Posterior vena cava (tissue), 2 donors: ENCODE results near the gene CPXCR1. TPM values are rescaled to one million over a fixed set of nuclear protein-coding genes. Genes with fewer than 3 reads are reported as not detected.
"Not testable (repeated sequence)": the region's sequence is repeated elsewhere in the genome, so short reads cannot be mapped to it uniquely, and the experiment has no call there.

Experiments used
- DNase-seq: peaks from one replicate; pipeline ENCODE4 v3.0.0-alpha.2; 2020; ENCODE audit warnings: low spot score
- intact Hi-C, 2 donors: fragments of 100-400 bp; cut with DNase I; formaldehyde crosslinking; loops; one replicate each; pipeline versions ENCODE4 v1.14.1 to v1.14.2; 2022 to 2023
- long read RNA-seq, 2 donors: library from polyadenylated mRNA; unstranded; transcript quantifications; one replicate each; pipeline ENCODE4 v2.0.0, GENCODE V29; 2020 to 2021
- total RNA-seq, 2 donors: library from RNA; stranded (reverse); fragmentation: NEBNext Ultra II Directional; extraction: Animal tissue kit (Norgen Biotek cat#: 25700); gene quantifications; one replicate each; pipeline ENCODE4 v1.2.1, GENCODE V29; 2021
- donor health status: DM: yes; HTN: yes; CAD: no.
- donor health status: DM: yes; HTN: yes; CAD: no.

Gene CPXCR1
- total RNA-seq: not detected
- long read RNA-seq, donor 1: 0 reads
- long read RNA-seq, donor 2: 0 reads

- no peak for DNase-seq
- intact Hi-C loops: no loop called here
Measured at GRCh38 chrX:88746925-88747324, at the start of gene CPXCR1. CPXCR1 (plus strand) TSS chrX:88747225; CDS start chrX:88753415, 6,190 bp downstream.

- intact Hi-C loops: no loop called here
- no peak for DNase-seq
Measured at GRCh38 chrX:88735835-88736234, 11.2 kb upstream of the CPXCR1 start.

DNA sequence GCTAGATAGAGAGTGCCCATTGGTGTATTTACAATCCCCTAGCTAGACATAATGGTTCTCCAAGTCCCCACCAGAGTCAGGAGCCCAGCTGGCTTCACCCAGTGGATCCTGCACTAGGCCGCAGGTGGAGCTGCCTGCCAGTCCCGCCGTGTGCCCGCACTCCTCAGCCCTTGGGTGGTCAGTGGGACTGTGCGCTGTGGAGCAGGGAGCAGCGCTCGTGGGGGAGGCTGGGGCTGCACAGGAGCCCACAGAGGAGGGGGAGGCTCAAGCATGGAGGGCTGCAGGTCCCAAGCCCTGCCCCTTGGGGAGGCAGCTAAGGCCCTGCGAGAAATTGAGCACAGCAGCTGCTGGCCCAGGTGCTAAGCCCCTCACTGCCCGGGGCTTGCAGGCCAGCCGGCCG lies 810 bp upstream of the CPXCR1 start:
- DNase-seq, intact Hi-C loops: not testable (repeated sequence)

DNA sequence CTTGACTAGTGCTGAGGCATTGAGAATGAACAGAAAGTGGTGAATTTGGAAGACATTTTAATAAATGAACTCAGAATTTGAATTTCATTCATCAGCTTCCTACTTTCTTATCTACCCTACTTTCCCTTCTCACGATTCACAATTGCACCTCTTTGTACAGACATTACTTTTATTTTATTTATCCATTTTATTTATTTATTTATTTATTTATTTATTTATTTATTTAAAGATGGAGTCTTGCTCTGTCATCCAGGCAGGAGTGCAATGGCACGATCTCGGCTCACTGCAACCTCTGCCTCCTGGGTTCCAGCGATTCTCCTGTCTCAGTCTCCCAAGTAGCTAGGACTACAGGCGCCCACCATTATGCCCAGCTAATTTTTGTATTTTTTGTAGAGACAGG lies 5.3 kb downstream of the CPXCR1 start:
- intact Hi-C loops, DNase-seq: not testable (repeated sequence)

- no peak for DNase-seq
- intact Hi-C loops: no loop called here
Measured at GRCh38 chrX:88789825-88790224, 42.8 kb downstream of the CPXCR1 start.
